Immature natural killer cell (primary cell): Measurements from ENCODE around the gene FGF14. TPM values are rescaled to one million over a fixed set of nuclear protein-coding genes. Genes with fewer than 3 reads are reported as not detected.
"Not testable (repeated sequence)": the region's sequence is repeated elsewhere in the genome, so short reads cannot be mapped to it uniquely, and the experiment has no call there.

Experiments
- DNase-seq, 3 donors: peaks; one replicate each; pipeline ENCODE4 v3.0.0; 2022; ENCODE audit warnings: mixed read lengths in 1 of 3
- H3K27ac Mint-ChIP-seq, 6 donors: one replicate each; pipeline ENCODE4 v1.8.0; 2020; ENCODE audit warnings: mixed read lengths in 6 of 6, mild to moderate bottlenecking in 5 of 6, inconsistent platforms in 4 of 6, moderate library complexity in 3 of 6
- H3K27me3 Mint-ChIP-seq, 3 donors: one replicate each; pipeline ENCODE4 v1.8.0; 2020 to 2021; ENCODE audit warnings: low read depth in 3 of 3, mild to moderate bottlenecking in 3 of 3, mixed read lengths in 3 of 3, moderate library complexity in 3 of 3, inconsistent platforms in 1 of 3
- H3K36me3 Mint-ChIP-seq, 3 donors: one replicate each; pipeline ENCODE4 v1.8.0; 2020; ENCODE audit warnings: mixed read lengths in 3 of 3, inconsistent platforms in 2 of 3, mild to moderate bottlenecking in 2 of 3
- H3K4me1 Mint-ChIP-seq, 2 donors: one replicate each; pipeline ENCODE4 v1.8.0; 2020; ENCODE audit warnings: inconsistent platforms in 2 of 2, mild to moderate bottlenecking in 2 of 2, mixed read lengths in 2 of 2, moderate library complexity in 1 of 2
- H3K4me3 Mint-ChIP-seq, 5 donors: one replicate each; pipeline ENCODE4 v1.8.0; 2020; ENCODE audit warnings: mild to moderate bottlenecking in 5 of 5, mixed read lengths in 5 of 5, inconsistent platforms in 3 of 5, moderate library complexity in 3 of 5
- H3K9me3 Mint-ChIP-seq, 6 donors: one replicate each; pipeline ENCODE4 v1.8.0; 2020; ENCODE audit warnings: mild to moderate bottlenecking in 6 of 6, mixed read lengths in 6 of 6, inconsistent platforms in 4 of 6, moderate library complexity in 3 of 6
- polyA plus RNA-seq, 3 donors: library from polyadenylated mRNA; unstranded; fragments of 300-500 nt; fragmentation: Illumina TruSeq; gene quantifications; one replicate each; pipeline ENCODE4 v1.2.3, GENCODE V29; 2021

The FGF14 gene
- polyA plus RNA-seq, 3 donors from 2014 or later: not detected

- no peak overlapping the region for H3K4me3 Mint-ChIP-seq
- H3K27me3 Mint-ChIP-seq: peaks cover 0 to 2% (median 0%) of the 10 kb centered on the region in 3 donors
- peaks cover 0 to 5% (median under 1%) of the 10 kb centered on the region in 6 donors for H3K9me3 Mint-ChIP-seq
- H3K4me1 Mint-ChIP-seq: no peaks in the 10 kb centered on the region
- H3K36me3 Mint-ChIP-seq: no peaks in the 10 kb centered on the region
- DNase-seq: no peak
- H3K27ac Mint-ChIP-seq: no peak overlapping the region
Observed at GRCh38 chr13:101841698-101842097, 560.1 kb downstream of the FGF14 start.

GRCh38 chr13:101838323-101838722, 563.5 kb downstream of the FGF14 start:
- H3K27ac Mint-ChIP-seq: no peak overlapping the region
- no peaks in the 10 kb centered on the region for H3K36me3 Mint-ChIP-seq
- H3K4me1 Mint-ChIP-seq: no peaks in the 10 kb centered on the region
- no peak overlapping the region for H3K4me3 Mint-ChIP-seq
- no peak for DNase-seq
- no peaks in the 10 kb centered on the region for H3K9me3 Mint-ChIP-seq
- H3K27me3 Mint-ChIP-seq: peaks cover 0 to 2% (median 0%) of the 10 kb centered on the region in 3 donors

DNA sequence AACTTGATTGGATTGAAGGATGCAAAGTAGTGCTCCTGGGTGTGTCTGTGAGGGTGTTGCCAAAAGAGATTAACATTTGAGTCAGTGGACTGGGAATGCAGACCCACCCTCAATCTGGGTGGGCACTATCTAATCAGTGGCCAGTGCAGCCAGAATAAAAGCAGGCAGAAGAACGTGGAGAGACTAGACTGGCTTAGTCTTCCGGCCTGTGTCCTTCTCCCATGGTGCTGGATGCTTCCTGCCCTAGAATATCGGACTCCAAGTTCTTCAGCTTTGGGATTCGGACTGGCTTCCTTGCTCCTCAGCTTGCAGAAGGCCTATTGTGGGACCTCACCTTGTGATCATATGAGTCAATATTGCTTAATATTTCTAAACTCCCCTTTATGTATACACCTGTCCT, 564.1 kb downstream of the FGF14 start:
- not testable (repeated sequence) for H3K36me3 Mint-ChIP-seq

GRCh38 chr13:101837288-101837687, 564.6 kb downstream of the FGF14 start:
- peaks cover 0 to 2% (median 0%) of the 10 kb centered on the region in 3 donors for H3K27me3 Mint-ChIP-seq
- peaks cover 0 to 6% (median 0%) of the 10 kb centered on the region in 6 donors for H3K9me3 Mint-ChIP-seq
- no peaks in the 10 kb centered on the region for H3K4me1 Mint-ChIP-seq
- no peak overlapping the region for H3K27ac Mint-ChIP-seq
- DNase-seq: no peak
- no peaks in the 10 kb centered on the region for H3K36me3 Mint-ChIP-seq
- no peak overlapping the region for H3K4me3 Mint-ChIP-seq

More for the DNA sequence above, 564.1 kb downstream of the FGF14 start:
- not testable (repeated sequence) for H3K27ac Mint-ChIP-seq, H3K27me3 Mint-ChIP-seq, H3K4me3 Mint-ChIP-seq, H3K4me1 Mint-ChIP-seq, H3K9me3 Mint-ChIP-seq, DNase-seq

DNA sequence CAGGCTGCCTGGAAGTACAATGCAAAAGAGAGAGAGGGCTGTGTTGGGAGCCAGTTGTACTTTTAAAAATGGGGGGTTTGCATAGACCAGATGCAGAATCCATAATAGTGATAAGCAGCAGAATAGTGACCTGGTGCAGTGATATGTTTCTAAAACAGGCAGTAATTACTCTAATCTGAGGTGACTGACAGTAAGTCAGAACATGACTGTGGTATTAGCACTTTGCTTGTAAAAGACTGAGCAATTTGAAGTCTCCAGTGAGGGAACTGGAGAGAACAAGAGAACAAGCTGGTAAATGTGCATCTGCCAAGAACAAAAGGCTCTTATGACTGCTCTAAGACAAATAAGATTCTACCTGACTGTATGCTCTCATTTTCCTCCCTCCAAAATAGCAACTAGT, 565.9 kb downstream of the FGF14 start:
- no peaks in the 10 kb centered on the region for H3K27me3 Mint-ChIP-seq
- no peak for DNase-seq
- no peaks in the 10 kb centered on the region for H3K4me1 Mint-ChIP-seq
- no peak overlapping the region for H3K4me3 Mint-ChIP-seq
- H3K27ac Mint-ChIP-seq: no peak overlapping the region
- peaks cover 0 to 11% (median 2%) of the 10 kb centered on the region in 6 donors for H3K9me3 Mint-ChIP-seq
- no peaks in the 10 kb centered on the region for H3K36me3 Mint-ChIP-seq

GRCh38 chr13:101833671-101834070, 568.2 kb downstream of the FGF14 start:
- H3K4me3 Mint-ChIP-seq: no peak overlapping the region
- no peaks in the 10 kb centered on the region for H3K27me3 Mint-ChIP-seq
- no peak overlapping the region for H3K27ac Mint-ChIP-seq
- H3K36me3 Mint-ChIP-seq: no peaks in the 10 kb centered on the region
- peaks cover 0 to 11% (median 2%) of the 10 kb centered on the region in 6 donors for H3K9me3 Mint-ChIP-seq
- no peak for DNase-seq
- H3K4me1 Mint-ChIP-seq: no peaks in the 10 kb centered on the region

- no peaks in the 10 kb centered on the region for H3K36me3 Mint-ChIP-seq
- no peak for DNase-seq
- no peaks in the 10 kb centered on the region for H3K4me1 Mint-ChIP-seq
- H3K27ac Mint-ChIP-seq: no peak overlapping the region
- H3K27me3 Mint-ChIP-seq: peaks cover 0 to 3% (median 0%) of the 10 kb centered on the region in 3 donors
- peaks cover 0 to 11% (median 2%) of the 10 kb centered on the region in 6 donors for H3K9me3 Mint-ChIP-seq
- H3K4me3 Mint-ChIP-seq: no peak overlapping the region
Observed at GRCh38 chr13:101830035-101830434, 571.8 kb downstream of the FGF14 start.

GRCh38 chr13:101829484-101829883, 572.4 kb downstream of the FGF14 start:
- Mint-ChIP-seq H3K9me3 (peaks cover 0 to 11% (median 4%) of the 10 kb centered on the region in 6 donors), H3K27ac (no peak overlapping the region), H3K4me1 (no peaks in the 10 kb centered on the region), H3K36me3 (no peaks in the 10 kb centered on the region), H3K27me3 (peaks cover 0 to 3% (median 0%) of the 10 kb centered on the region in 3 donors), H3K4me3 (no peak overlapping the region)
- no peak for DNase-seq

GRCh38 chr13:101828119-101828518, 573.7 kb downstream of the FGF14 start:
- Mint-ChIP-seq H3K27ac (no peak overlapping the region), H3K36me3 (no peaks in the 10 kb centered on the region), H3K9me3 (peaks cover 0 to 11% (median 4%) of the 10 kb centered on the region in 6 donors), H3K27me3 (peaks cover 0 to 3% (median 0%) of the 10 kb centered on the region in 3 donors), H3K4me3 (no peak overlapping the region), H3K4me1 (no peaks in the 10 kb centered on the region)
- no peak for DNase-seq

DNA sequence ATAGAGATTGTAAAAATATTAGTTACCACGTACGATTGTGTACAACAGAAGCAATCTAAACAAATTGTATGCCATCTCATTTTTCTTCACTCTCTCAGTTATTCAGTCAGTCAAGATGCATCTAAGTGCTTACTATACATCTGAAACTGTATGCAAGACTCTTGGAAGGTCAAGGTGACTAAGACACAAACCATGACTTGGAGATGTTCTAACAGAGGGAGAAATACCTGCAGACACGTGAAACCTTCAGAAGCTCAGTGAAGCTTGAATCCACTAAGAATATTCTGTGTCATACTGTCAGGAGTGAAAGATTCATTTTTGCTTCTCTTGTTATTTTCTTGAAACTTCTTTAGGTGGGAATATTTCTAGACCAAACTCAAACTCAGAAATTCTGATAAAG, 584.0 kb downstream of the FGF14 start:
- Mint-ChIP-seq H3K36me3 (no peaks in the 10 kb centered on the region), H3K27ac (no peak overlapping the region), H3K9me3 (peaks cover 0 to 6% (median 0%) of the 10 kb centered on the region in 6 donors), H3K4me1 (no peaks in the 10 kb centered on the region), H3K27me3 (peaks cover 0 to 2% (median 1%) of the 10 kb centered on the region in 3 donors), H3K4me3 (no peak overlapping the region)
- DNase-seq: no peak

- H3K4me1 Mint-ChIP-seq: no peaks in the 10 kb centered on the region
- no peaks in the 10 kb centered on the region for H3K36me3 Mint-ChIP-seq
- H3K9me3 Mint-ChIP-seq: peaks cover 0 to 6% (median 0%) of the 10 kb centered on the region in 6 donors
- DNase-seq: no peak
- no peak overlapping the region for H3K4me3 Mint-ChIP-seq
- no peak overlapping the region for H3K27ac Mint-ChIP-seq
- H3K27me3 Mint-ChIP-seq: peaks cover 0 to 2% (median 0%) of the 10 kb centered on the region in 3 donors
Observed at GRCh38 chr13:101811881-101812280, 590.0 kb downstream of the FGF14 start.

DNA sequence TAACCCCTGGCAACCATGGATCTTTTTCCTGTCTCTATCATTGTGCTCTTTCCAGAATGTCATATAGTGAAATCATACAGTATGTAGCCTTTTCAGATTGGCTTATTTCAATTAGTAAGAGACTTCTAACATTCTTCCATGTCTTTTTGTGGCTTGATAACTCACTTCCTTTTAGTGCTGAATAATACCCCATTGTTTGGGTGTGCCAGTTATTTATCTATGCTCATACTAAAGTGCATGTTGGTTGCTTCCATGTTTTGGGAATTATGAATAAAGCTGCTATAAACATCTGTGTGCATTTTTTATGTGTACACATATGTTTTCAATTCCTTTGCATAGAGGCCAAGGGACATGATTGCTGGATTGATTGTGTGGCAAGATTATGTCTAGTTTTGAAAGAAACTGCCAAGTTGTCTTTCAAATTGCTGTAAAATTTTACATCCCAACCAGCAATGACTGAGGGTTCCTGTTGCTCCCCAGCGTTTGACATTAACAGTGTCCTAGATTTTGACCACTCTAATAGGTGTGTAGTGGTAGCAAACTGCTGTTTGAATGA, 590.5 kb downstream of the FGF14 start:
- Mint-ChIP-seq H3K4me1 (no peaks in the 10 kb centered on the region), H3K36me3 (no peaks in the 10 kb centered on the region), H3K27ac (no peak overlapping the region), H3K9me3 (peaks cover 0 to 6% (median 0%) of the 10 kb centered on the region in 6 donors), H3K27me3 (peaks cover 0 to 2% (median 0%) of the 10 kb centered on the region in 3 donors), H3K4me3 (no peak overlapping the region)
- no peak for DNase-seq

GRCh38 chr13:101799196-101799595, 602.7 kb downstream of the FGF14 start:
- no peak for DNase-seq
- Mint-ChIP-seq H3K27me3 (peaks cover 0 to 3% (median 0%) of the 10 kb centered on the region in 3 donors), H3K9me3 (peaks cover 0 to 12% (median 1%) of the 10 kb centered on the region in 6 donors), H3K4me3 (no peak overlapping the region), H3K36me3 (no peaks in the 10 kb centered on the region), H3K27ac (no peak overlapping the region), H3K4me1 (no peaks in the 10 kb centered on the region)

- Mint-ChIP-seq H3K27me3 (peaks cover 0 to 3% (median 0%) of the 10 kb centered on the region in 3 donors), H3K27ac (no peak overlapping the region), H3K36me3 (no peaks in the 10 kb centered on the region), H3K4me1 (no peaks in the 10 kb centered on the region), H3K9me3 (peaks cover 0 to 12% (median 2%) of the 10 kb centered on the region in 6 donors), H3K4me3 (no peak overlapping the region)
- DNase-seq: no peak
Observed at GRCh38 chr13:101798437-101798836, 603.4 kb downstream of the FGF14 start.

- Mint-ChIP-seq H3K27me3 (peaks cover 0 to 3% (median 0%) of the 10 kb centered on the region in 3 donors), H3K4me1 (no peaks in the 10 kb centered on the region)
Observed at GRCh38 chr13:101795460-101795859, 606.4 kb downstream of the FGF14 start.

More at GRCh38 chr13:101795460-101795859, 606.4 kb downstream of the FGF14 start:
- Mint-ChIP-seq H3K36me3 (no peaks in the 10 kb centered on the region), H3K9me3 (peaks cover 0 to 12% (median 0%) of the 10 kb centered on the region in 6 donors), H3K27ac (no peak overlapping the region), H3K4me3 (no peak overlapping the region)
- DNase-seq: no peak
